ENCODE measurements around the gene C2CD2. TPM values are rescaled to one million over a fixed set of nuclear protein-coding genes. Genes with fewer than 3 reads are reported as not detected.

Gene C2CD2
- total and polyA plus RNA-seq, 2 of the 8 experiments (the other 6 are each of a cell fraction or from before 2014, with no cell fraction given) = 10.4 to 13.0 TPM

DNA sequence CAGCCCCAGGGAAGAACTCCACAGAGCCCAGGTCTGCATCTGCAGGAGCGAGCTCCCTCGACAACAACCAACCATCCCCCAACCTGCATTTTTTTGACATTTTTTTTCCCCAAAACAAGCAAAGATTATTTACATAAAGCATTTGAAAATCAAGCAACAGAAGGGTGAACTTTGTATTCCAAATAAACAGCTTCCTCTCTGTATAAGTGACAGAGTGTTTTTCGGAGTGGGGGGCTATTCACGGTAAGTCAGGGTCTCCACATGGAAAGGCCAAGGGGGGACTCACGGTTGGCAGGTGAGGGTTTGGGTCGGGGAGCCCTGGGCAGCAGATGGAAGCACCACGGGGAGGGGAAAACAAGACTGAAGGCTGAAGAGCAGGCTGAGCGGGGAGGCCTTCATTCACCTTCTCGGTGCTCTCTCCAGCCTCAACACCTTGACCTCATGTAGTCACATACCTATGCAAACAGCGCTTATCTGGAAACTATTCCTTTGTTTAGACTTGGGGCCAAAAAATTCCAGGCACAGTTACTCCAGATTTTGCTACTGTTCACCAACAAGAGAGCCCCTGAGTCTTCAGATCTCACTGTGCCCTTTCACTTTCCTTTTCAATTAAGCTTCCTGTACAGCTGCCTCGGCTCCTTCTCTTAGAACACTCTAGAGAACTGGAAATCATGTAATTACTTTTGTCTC, 27.6 kb downstream of the C2CD2 start (continued):
- TF ChIP-seq POU5F1 (IDR thresholded peaks at IDR 0.05; ENCODE audit: low read depth, low read length) (no peak), KDM4A (IDR thresholded peaks at IDR 0.05; ENCODE audit: low read depth, low read length, severe bottlenecking) (no peak), CHD2 (IDR thresholded peaks at IDR 0.05; ENCODE audit: low read length) (no peak), ASH2L (IDR thresholded peaks at IDR 0.05; ENCODE audit: low read length) (peak; percentile 66), SIRT6 (IDR thresholded peaks at IDR 0.05; ENCODE audit: low read length) (no peak), HDAC2 (IDR thresholded peaks at IDR 0.05; ENCODE audit: borderline replicate concordance in 1 of 2, low read depth in 2 of 2, low read length in 2 of 2) (no peak)
